Activated naive CD8-positive, alpha-beta T cell treated with anti-CD3 and anti-CD28 coated beads, Interleukin-2, amount 50 U/mL, for 24 hours (primary cell): ENCODE measurements around the gene COX5B.
A peak's percentile ranks its signal among the peaks of the same experiment; 100 is the strongest.
"Not testable (repeated sequence)": the region's sequence is repeated elsewhere in the genome, so short reads cannot be mapped to it uniquely, and the experiment has no call there.

ENCODE experiments used
- ATAC-seq: fragments of 150-1000 bp; cut with Tn5 transposase; one replicate; pipeline ENCODE4 v1.10.0; 2021
- DNase-seq: peaks from one replicate; pipeline ENCODE4 v3.0.0; 2021
- H3K27ac Mint-ChIP-seq: one replicate; pipeline ENCODE4 v1.8.0; 2021; ENCODE audit warnings: mild to moderate bottlenecking, mixed read lengths
- H3K27me3 Mint-ChIP-seq: one replicate; pipeline ENCODE4 v1.8.0; 2021; ENCODE audit warnings: mixed read lengths
- H3K36me3 Mint-ChIP-seq: one replicate; pipeline ENCODE4 v1.8.0; 2021; ENCODE audit warnings: low read depth, mixed read lengths
- H3K4me1 Mint-ChIP-seq: one replicate; pipeline ENCODE4 v1.8.0; 2021; ENCODE audit warnings: mixed read lengths
- H3K4me3 Mint-ChIP-seq: one replicate; pipeline ENCODE4 v1.8.0; 2021; ENCODE audit warnings: mild to moderate bottlenecking, moderate library complexity, mixed read lengths
- H3K9me3 Mint-ChIP-seq: one replicate; pipeline ENCODE4 v1.8.0; 2021; ENCODE audit warnings: mixed read lengths

The COX5B gene

GRCh38 chr2:97673915-97674283 is 28.0 kb downstream of the COX5B start:
- peaks cover 48% of the 10 kb centered on the region for H3K4me1 Mint-ChIP-seq
- no peaks in the 10 kb centered on the region for H3K9me3 Mint-ChIP-seq
- peak; percentile 76 for ATAC-seq
- peaks cover 10% of the 10 kb centered on the region for H3K36me3 Mint-ChIP-seq
- peak overlapping the region; percentile 97 for H3K27ac Mint-ChIP-seq
- H3K4me3 Mint-ChIP-seq = peak overlapping the region; percentile 69
- H3K27me3 Mint-ChIP-seq = no peaks in the 10 kb centered on the region
- DNase-seq = peak; percentile 68

DNA sequence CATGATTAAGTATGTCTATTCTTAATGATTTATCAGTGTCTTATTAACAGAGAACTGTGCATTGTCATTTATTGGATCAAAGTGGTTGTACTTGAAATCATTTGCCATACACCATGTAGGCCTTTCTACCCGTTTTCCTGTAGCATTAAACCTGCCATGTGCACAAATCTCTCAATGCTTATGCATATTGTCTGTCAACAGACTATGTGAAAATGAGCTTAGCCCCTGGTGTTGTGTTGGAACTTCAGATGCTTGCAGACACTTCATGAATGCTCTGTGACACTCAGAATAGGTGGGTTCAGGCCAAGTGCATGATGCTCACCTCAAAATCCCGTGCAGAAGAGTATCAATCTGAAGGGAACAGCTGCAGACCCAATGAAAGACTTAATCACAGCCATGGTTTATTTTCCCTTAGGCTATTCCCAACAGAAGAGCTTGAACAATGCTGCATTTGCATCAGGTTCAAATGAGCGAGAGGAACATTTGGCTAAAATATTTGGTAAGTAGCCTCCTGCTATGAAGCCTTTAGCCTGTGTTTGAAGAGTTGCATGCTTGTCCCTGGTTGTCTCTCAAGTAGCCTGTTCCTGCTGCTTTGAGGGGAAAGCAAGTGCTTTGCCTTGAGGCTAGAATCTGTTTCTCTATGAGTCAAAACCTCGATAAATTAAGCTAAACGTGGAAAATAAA is 29.7 kb downstream of the COX5B start:
- peaks cover 48% of the 10 kb centered on the region for H3K4me1 Mint-ChIP-seq
- peaks cover 10% of the 10 kb centered on the region for H3K36me3 Mint-ChIP-seq
- no peaks in the 10 kb centered on the region for H3K9me3 Mint-ChIP-seq
- ATAC-seq (no peak), DNase-seq (no peak)
- no peaks in the 10 kb centered on the region for H3K27me3 Mint-ChIP-seq
- peak overlapping the region; percentile 56 for H3K27ac Mint-ChIP-seq
- H3K4me3 Mint-ChIP-seq = no peak overlapping the region

DNA sequence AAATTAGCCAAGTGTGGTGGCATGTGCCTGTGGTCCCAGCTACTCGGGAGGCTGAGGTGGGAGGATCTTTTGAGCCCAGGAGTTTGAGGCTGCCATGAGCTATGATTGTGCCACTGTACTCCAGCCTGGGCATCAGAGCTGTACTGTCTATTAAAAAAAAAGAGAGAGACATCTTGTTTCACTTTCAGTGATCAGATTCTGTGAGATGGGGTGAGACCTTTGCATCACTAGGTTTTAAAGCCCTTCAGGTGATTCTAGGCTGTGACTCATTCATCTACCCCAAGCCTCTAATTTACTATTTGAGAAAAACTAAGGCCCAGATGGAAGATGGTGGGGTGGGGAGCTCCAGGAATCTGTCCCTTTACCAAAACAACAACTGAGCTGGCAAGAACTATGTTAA is 30.8 kb downstream of the COX5B start:
- Mint-ChIP-seq H3K36me3 (peaks cover 8% of the 10 kb centered on the region), H3K4me3 (no peak overlapping the region), H3K27me3 (no peaks in the 10 kb centered on the region), H3K27ac (no peak overlapping the region), H3K9me3 (no peaks in the 10 kb centered on the region), H3K4me1 (peaks cover 48% of the 10 kb centered on the region)
- ATAC-seq (peak; percentile 41), DNase-seq (no peak)

GRCh38 chr2:97677480-97677879 is 31.6 kb downstream of the COX5B start:
- no peak overlapping the region for H3K4me3 Mint-ChIP-seq
- ATAC-seq (no peak), DNase-seq (no peak)
- H3K27me3 Mint-ChIP-seq = no peaks in the 10 kb centered on the region
- H3K9me3 Mint-ChIP-seq = no peaks in the 10 kb centered on the region
- peaks cover 46% of the 10 kb centered on the region for H3K4me1 Mint-ChIP-seq
- peaks cover 8% of the 10 kb centered on the region for H3K36me3 Mint-ChIP-seq
- no peak overlapping the region for H3K27ac Mint-ChIP-seq

DNA sequence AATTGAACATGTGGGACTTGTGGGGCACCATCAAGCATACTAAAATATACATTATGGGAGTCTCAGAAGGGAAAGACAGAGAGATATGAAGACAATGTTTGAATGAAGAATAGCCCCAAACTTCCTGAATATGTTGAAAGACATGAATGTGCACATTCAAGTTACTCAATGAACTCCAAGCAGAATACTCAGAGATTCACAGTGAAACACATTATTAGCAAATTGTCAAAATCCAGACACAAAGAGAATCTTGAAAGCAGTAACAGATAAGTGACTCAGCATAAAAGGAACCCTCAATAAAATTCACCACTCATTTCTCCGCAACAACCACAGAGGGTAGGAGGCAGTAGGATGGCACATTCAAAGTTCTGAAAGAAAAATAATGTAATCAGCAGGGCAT is 32.4 kb downstream of the COX5B start:
- DNase-seq (no peak), ATAC-seq (no peak)

DNA sequence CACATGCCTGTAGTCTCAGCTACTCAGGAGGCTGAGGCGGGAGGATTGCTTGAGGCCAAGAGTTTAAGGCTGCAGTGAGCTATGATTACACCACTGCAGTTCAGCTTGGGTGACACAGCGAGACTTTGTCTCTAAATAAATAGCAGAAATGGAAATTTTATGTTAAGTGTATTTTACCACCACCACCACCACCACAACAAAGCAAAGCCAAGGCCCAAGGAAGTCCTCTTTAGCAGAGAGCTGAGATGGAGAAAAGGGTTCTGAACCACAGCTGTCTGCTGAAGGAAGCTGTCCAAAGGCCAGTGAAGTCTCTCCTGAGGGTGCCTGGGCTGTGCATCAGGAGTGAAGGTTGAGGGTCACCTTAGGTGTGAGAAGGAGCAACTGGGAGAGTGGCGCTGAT is 41.4 kb downstream of the COX5B start:
- not testable (repeated sequence) for H3K4me3 Mint-ChIP-seq, DNase-seq, H3K36me3 Mint-ChIP-seq, H3K27ac Mint-ChIP-seq, H3K9me3 Mint-ChIP-seq, H3K27me3 Mint-ChIP-seq
- ATAC-seq = peak; percentile 55
- peaks cover 22% of the 10 kb centered on the region for H3K4me1 Mint-ChIP-seq

More for the DNA sequence above, 32.4 kb downstream of the COX5B start:
- no peaks in the 10 kb centered on the region for H3K9me3 Mint-ChIP-seq
- no peaks in the 10 kb centered on the region for H3K27me3 Mint-ChIP-seq
- H3K4me3 Mint-ChIP-seq = no peak overlapping the region
- peaks cover 37% of the 10 kb centered on the region for H3K4me1 Mint-ChIP-seq
- peaks cover 8% of the 10 kb centered on the region for H3K36me3 Mint-ChIP-seq
- H3K27ac Mint-ChIP-seq = no peak overlapping the region

- DNase-seq (no peak), ATAC-seq (peak; percentile 84)
- Mint-ChIP-seq H3K4me1 (peaks cover 22% of the 10 kb centered on the region), H3K36me3 (no peaks in the 10 kb centered on the region), H3K27me3 (peaks cover 1% of the 10 kb centered on the region), H3K27ac (peak overlapping the region; percentile 75), H3K4me3 (no peak overlapping the region), H3K9me3 (no peaks in the 10 kb centered on the region)
Observed at GRCh38 chr2:97688062-97688827, 42.4 kb downstream of the COX5B start.

- Mint-ChIP-seq H3K9me3 (no peaks in the 10 kb centered on the region), H3K27me3 (peaks cover 1% of the 10 kb centered on the region)
- no peak for ATAC-seq
Observed at GRCh38 chr2:97691166-97691565, 45.3 kb downstream of the COX5B start.

DNA sequence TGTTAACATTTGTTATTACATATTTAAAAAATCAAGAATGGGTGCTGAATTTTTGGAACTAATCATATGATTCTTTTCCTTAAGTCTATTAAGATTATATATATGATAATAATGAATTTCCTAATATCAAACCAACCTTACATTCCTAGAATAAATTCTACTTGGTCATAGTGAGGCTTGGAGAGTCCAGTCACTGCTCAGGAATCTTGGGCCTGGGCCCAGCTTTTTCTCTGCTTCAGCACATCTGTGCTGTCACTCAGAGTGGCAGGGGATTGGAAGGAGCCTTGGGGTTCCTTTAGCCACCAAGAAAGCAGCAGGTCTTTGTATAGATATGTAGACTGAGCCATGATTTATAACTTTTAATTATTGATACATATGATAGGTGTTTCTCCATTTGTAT is 47.6 kb downstream of the COX5B start:
- Mint-ChIP-seq H3K27me3 (peaks cover 5% of the 10 kb centered on the region), H3K27ac (no peak overlapping the region), H3K4me1 (peaks cover 14% of the 10 kb centered on the region), H3K4me3 (no peak overlapping the region), H3K9me3 (no peaks in the 10 kb centered on the region), H3K36me3 (no peaks in the 10 kb centered on the region)
- DNase-seq (no peak), ATAC-seq (no peak)

More at GRCh38 chr2:97691166-97691565, 45.3 kb downstream of the COX5B start:
- Mint-ChIP-seq H3K36me3 (no peaks in the 10 kb centered on the region), H3K4me1 (peaks cover 20% of the 10 kb centered on the region), H3K27ac (no peak overlapping the region), H3K4me3 (no peak overlapping the region)
- DNase-seq = no peak

DNA sequence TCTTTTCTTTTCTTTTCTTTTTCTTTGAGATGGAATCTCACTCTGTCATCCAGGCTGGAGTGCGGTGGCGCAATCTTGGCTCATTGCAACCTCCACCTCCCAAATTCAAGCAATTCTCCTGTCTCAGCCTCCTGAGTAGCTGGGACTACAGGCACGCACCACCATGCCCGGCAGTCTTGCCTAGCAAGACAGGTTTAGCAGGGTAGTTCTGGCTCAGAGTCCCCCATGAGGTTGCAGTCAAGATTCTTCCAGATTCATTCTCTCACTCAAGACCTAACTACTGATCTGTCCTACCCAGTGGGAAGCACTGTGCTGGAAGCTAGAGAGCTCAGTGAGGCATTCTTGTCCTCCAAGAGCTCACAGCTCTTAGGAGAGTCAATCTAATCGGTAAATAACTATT is 49.9 kb downstream of the COX5B start:
- DNase-seq (no peak), ATAC-seq (no peak)
- no peak overlapping the region for H3K4me3 Mint-ChIP-seq
- H3K36me3 Mint-ChIP-seq = no peaks in the 10 kb centered on the region
- H3K9me3 Mint-ChIP-seq = no peaks in the 10 kb centered on the region
- peaks cover 10% of the 10 kb centered on the region for H3K4me1 Mint-ChIP-seq
- H3K27ac Mint-ChIP-seq = no peak overlapping the region
- H3K27me3 Mint-ChIP-seq = peaks cover 5% of the 10 kb centered on the region

DNA sequence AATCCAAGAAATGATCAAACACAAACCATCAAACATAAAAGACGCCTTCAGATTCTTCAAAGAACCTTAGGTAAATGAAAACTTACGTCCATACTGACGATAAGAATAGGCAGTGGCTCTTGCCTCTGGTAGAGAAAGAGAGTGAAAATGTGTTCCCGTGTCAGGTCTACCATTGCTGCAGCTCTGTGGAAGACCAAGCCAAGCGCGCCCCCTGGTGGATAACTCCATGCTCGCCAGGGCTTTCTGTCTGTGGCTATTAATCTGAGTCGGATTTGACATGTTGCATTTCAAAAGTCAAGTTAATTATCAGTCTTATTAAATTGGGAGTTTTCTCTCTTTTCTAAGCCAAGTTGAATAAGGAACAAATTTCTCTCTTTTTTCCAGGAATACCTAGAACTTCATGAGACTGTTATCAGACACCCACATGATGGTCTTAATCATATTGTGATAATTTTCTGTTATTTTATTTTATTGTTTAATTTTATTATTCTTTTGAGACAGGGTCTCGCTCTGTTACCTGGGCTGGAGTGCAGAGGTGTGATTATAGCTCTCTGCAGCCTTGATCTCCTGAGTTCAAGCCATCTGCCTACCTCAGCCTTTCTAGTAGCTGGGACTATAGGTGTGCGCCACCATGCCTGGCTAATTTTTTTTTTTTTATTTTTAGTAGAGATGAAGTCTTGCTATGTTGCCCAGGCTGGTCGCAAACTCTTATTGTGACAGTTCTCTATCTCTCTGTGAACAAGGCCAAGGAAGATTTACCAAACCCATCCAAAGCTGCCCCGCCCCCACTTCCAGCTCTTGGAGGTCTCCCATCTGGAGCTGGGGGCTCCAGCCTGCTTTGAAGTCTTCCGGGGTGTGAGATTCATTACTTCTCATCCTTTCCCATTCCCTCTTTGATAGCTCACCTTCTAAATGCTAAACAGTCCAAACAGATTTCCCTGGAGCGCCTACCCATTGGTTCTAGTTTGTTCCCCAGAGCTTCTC is 51.7 kb downstream of the COX5B start:
- Mint-ChIP-seq H3K27me3 (peaks cover 4% of the 10 kb centered on the region), H3K9me3 (no peaks in the 10 kb centered on the region), H3K4me3 (peak overlapping the region; percentile 46), H3K36me3 (no peaks in the 10 kb centered on the region), H3K27ac (peak overlapping the region; percentile 74), H3K4me1 (peaks cover 10% of the 10 kb centered on the region)
- ATAC-seq (peak; percentile 91), DNase-seq (peak; percentile 96)
